ENCODE data around the gene PRSS35. TPM values are rescaled to one million over a fixed set of nuclear protein-coding genes. Genes with fewer than 3 reads are reported as not detected.
"Not testable (repeated sequence)": the region's sequence is repeated elsewhere in the genome, so short reads cannot be mapped to it uniquely, and the experiment has no call there.

Gene PRSS35
- total RNA-seq, 1 donor from 2014 or later, result not detected

DNA sequence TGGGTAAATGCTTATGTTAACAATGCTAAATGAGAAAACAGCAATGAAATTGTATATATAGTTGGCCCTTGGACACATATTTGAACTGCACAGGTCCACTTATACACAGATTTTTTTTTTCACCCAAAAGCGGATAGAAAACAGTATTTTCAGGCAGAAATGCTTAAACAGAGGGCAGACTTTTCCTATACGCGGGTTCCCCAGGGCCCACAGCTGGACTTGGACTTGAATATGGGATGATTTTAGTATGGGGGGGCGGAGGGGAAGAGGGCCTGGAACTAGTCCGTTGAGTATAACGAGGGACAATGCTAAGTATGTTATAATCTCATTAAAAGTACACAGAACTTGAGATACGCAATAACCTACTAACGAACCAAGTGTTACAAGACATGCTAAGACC, 1.1 kb upstream of the PRSS35 start:
- no peak for ATAC-seq
- no peak for DNase-seq (ENCODE audit: missing footprints)
- intact Hi-C loops (cut with DNase I), result loop anchor here (5.0 kb wide), 1 partner anchor 79 kb away; the partner anchor contains the start of gene ME1

DNA sequence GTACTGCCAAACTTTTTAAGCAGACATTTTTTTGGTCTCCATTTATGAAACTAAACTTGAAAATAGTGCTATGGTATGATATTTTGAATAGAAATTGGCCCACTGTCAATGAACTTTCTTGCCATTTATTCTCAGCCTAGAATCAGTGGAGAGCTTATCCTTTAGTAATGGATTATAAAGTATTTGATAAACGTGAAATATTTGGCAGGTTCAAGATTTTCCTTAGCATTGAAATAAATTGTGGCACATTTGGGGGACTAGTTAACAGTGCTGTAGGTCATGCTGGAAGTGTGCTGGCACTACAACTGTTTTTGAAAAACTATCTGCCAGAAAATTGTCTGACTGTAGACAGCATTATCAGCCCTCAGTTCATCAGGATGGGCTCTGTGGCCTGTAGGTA, 2.1 kb downstream of the PRSS35 start:
- intact Hi-C loops (cut with DNase I), result loop anchor here (2.0 to 5.0 kb wide), 3 partner anchors 82 to 448 kb away; partner anchors contain the start of genes DOP1A and ME1
- DNase-seq (ENCODE audit: missing footprints) (no peak), ATAC-seq (no peak)

DNA sequence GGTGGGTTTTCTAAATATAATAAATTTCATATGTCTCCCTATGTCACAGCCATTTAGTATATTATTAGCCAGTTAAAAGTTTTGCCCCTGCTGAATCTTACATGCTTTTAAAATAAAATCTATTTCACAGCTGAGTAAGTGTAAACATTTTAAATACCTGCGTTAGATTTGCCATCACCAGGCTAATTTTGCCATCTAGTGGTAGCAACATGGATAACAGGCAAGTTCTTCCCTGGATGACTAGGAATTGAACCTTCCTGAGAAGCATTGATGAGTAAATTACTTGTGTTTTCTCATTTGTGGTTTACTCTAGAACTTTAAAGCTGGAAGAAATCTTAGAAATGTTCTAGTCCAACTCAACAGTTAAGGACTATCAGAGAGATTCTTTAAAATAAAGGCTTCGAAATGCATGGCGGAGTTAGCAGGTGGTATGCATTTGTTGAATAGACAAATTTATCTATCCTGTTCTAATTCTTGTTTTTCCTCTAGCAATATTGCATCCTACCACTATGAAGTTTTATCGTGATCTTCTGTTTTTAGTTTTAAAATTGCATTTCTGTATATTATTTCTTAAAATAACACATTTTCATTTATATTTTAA, 2.6 kb downstream of the PRSS35 start:
- no peak for DNase-seq (ENCODE audit: missing footprints)
- intact Hi-C loops (cut with DNase I), result loop anchor here (1.0 to 5.0 kb wide), 4 partner anchors 83 to 448 kb away; partner anchors contain the start of genes DOP1A and ME1
- ATAC-seq, result no peak

DNA sequence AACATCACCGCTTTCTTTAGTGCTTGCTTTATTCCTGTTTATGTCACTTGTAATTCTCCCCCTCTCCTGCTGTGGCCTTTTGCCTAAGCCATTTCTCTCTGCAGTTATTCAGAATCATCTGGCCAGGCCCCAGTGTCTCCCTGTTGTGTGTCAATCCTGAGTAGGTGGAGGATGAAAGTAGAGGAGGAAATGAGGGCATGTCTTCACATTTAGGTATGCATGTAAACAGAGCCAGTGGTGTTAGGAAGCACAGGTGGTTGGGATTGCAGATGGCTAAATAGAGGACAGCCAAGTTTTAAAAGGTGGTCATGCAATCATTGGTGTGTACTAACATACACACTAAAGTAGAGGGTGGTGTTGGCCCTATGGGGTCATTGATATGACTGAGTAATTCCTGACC, 5.2 kb downstream of the PRSS35 start:
- intact Hi-C loops (cut with DNase I), result no loop called here
- DNase-seq (ENCODE audit: missing footprints) (no peak), ATAC-seq (no peak)

DNA sequence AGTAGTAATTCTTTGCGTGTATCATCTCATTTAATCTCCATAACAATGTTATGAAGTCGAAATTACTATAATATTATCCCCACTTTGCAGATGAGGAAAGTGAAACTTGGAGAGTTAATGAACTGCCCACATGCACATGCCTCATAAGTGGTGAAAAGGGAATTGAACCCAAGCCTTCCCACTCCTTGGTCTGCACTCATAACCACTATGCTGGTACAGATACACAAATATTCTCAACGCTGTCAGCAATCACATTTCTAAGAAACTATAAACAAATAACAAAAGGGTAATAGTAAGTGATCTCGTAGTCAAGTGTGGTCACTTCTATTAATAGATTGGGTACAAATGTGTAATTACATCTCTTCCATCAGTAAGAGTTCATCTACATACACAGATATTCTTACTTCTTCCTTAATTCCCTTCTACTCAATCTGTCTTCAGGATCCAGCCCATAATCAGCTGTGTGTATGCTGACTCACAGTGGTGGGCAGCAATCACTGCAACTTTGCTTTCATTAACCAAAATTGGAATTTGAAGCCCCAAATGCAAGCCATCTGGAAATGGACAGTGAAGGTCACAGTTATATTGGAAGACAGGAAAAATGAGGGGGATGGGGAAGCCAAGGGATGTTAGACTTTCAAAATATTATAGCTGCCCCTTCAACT, 6.6 kb downstream of the PRSS35 start:
- intact Hi-C loops (cut with DNase I), result no loop called here
- ATAC-seq (no peak), DNase-seq (ENCODE audit: missing footprints) (no peak)

DNA sequence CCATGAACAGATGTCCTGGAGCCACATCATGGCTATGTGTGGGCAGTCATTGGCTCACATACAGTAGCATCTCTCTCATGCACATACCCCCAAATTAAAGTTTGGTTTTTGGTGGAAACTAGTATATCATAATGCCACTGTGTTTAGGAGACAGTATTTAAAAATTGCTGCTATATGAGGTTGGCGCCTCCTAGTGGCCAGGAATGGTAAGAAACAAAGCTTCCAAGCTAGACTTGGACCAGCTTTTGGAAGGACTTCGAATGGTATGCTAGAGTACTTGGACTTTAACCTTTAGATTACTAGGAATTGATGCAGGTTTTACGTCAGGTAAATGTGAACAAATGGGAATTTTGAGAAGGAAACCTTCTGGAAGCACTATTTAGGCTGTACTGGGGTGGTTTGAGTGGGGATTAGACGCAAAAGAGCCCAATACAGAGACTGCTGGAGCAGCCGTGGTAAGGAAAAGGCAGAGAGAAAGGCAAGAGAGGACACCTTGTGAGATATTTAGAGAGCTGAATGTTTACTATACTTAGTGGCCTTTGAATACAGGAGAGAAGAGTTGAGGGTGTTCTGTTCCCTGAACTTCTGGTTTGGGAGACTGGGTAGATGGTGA, 23.8 kb downstream of the PRSS35 start:
- no peak for ATAC-seq
- no peak for DNase-seq (ENCODE audit: missing footprints)

DNA sequence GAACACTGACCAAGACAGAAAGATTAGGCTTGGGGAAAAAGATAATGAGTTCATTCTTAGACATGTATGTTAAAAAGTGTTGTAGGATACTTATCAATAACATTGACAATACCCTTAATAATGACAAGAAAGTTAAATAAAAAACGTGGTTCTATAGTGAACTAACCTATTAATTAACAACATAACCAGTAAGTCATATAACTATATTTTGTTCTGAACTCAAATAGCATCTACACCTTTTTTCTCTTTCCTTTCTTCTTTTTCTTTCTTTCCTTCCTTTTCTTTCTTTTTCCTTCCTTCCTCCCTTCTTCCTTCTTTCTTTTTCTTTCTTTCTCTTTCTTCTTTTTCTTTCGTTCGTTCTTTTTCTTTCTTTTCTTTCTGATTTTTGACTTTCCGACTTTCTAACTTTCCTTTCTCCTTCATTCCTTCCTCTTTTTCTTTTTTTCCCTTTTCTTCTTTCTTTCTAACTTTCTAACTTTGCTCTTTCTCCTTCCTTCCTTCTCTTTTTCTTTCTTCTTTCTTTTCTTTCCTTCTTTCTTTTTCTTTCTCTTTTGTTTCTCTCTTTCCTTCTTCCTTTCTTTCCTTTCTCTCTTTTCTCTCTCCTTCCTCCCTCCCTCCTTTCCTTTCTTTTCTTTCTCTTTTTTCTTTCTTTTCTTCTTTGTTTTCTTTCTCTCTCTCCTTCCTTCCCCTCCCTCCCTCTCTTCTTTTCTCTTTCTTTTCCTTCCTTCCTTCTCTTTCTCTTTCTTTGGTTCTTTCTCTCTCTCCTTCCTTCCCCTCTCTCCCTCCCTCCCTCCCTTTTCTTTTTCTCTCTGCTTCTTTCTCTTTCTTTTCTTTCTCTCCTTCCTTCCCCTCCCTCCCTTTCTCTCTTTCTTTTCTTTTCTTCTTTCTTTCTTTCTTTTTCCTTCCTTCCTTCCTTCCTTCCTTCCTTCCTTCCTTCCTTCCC, 24.6 kb downstream of the PRSS35 start:
- DNase-seq (ENCODE audit: missing footprints) (no peak), ATAC-seq (no peak)
- intact Hi-C loops (cut with DNase I), result no loop called here

More for the DNA sequence above, 23.8 kb downstream of the PRSS35 start:
- intact Hi-C loops (cut with DNase I), result no loop called here

DNA sequence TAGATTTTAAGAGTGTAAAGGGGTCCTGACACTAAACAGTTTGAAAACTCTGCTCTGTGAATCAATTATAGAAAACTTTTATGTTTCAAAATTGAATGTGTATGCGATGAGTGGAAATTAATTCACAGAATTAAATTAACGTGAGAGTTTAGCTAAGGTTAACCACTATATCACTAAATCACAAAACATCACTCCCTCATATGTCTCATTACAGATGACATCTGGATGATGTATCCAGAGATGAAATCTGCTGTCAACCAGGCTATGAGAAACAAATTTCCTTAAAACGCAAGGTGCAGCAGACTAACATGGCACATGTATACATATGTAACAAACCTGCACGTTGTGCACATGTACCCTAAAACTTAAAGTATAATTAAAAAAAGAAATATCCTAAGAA, 27.3 kb downstream of the PRSS35 start:
- ATAC-seq (no peak), DNase-seq (ENCODE audit: missing footprints) (no peak)
- intact Hi-C loops (cut with DNase I), result no loop called here

DNA sequence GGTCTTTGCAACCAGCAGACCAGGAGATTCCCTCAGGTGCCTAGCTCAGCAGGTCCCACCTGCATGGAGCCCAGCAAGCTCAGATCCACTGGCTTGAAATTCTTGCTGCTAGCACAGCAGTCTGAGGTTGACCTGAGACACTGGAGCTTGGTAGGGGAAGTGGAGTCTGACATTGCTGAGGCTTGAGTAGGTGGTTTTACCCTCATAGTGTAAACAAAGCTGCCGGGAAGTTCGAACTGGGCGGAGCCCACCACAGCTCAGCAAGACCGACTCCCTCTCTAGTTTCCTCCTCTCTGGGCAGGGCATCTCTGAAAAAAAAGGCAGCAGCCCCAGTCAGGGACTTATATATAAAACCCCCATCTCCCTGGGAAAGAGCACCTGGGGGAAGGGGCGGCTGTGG, 34.3 kb downstream of the PRSS35 start:
- intact Hi-C loops (cut with DNase I), result no loop called here
- no peak for ATAC-seq

DNA sequence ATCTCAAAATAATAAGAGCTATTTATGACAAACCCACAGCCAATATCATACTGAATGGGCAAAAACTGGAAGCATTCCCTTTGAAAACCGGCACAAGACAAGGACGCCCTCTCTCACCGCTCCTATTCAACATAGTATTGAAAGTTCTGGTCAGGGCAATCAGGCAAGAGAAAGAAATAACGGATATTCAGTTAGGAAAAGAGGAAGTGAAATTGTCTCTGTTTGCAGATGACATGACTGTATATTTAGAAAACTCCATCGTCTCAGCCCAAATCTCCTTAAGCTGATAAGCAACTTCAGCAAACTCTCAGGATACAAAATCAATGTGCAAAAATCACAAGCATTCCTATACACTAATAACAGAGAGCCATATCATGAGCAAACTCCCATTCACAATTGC, 38.1 kb downstream of the PRSS35 start:
- intact Hi-C loops (cut with DNase I); DNase-seq (ENCODE audit: missing footprints); ATAC-seq: not testable (repeated sequence)

More for the DNA sequence above, 34.3 kb downstream of the PRSS35 start:
- no peak for DNase-seq (ENCODE audit: missing footprints)

DNA sequence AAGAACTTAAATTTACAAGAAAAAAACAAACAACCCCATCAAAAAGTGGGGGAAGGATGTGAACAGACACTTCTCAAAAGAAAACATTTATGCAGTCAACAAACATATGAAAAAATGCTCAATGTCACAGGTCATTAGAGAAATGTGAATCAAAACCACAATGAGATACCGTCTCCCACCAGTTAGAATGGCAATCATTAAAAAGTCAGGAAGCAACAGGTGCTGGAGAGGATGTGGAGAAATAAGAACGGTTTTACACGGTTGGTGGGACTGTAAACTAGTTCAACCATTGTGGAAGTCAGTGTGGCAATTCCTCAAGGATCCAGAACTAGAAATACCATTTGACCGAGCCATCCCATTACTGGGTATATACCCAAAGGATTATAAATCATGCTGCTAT, 39.4 kb downstream of the PRSS35 start:
- intact Hi-C loops (cut with DNase I); DNase-seq (ENCODE audit: missing footprints); ATAC-seq: not testable (repeated sequence)

DNA sequence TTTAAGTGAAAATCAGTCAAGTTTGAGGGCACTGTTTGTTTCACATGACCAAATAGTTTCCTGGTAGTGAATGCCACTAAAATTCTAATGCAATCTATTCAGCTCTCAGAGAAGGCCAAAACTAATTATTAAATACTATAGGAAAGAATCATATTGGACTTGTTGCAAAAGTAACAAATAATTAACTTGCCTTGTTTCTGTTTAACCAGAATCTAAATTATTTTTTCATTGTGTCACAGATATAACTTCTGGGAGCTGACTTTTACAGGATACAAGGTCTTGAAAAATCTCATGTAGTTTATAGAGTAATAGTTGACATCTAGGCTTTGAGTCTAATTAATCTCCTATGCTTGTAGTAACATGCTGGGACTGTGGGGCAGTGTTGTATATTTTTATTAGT, 44.5 kb downstream of the PRSS35 start:
- no peak for DNase-seq (ENCODE audit: missing footprints)
- ATAC-seq, result no peak
- intact Hi-C loops (cut with DNase I), result no loop called here

DNA sequence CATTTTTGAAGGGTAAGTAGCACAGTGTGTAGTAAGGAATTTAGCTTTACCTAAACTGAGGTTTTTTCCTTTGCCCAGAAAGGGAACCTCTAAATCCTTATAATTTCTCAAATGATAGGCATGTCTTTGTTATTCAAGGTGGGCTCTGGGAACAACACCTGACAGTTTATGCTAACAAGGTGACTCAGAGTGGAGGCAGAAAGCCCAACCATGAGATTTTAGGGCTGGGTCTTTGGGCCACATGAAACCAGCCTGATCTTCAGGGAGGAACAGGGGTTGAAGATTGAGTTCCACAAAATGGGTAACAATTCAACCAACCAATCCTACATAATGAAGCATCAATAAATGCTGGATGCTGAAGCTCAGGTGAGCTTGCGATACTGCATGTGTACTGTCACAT, 46.6 kb downstream of the PRSS35 start:
- ATAC-seq (no peak), DNase-seq (ENCODE audit: missing footprints) (no peak)
- intact Hi-C loops (cut with DNase I), result no loop called here

DNA sequence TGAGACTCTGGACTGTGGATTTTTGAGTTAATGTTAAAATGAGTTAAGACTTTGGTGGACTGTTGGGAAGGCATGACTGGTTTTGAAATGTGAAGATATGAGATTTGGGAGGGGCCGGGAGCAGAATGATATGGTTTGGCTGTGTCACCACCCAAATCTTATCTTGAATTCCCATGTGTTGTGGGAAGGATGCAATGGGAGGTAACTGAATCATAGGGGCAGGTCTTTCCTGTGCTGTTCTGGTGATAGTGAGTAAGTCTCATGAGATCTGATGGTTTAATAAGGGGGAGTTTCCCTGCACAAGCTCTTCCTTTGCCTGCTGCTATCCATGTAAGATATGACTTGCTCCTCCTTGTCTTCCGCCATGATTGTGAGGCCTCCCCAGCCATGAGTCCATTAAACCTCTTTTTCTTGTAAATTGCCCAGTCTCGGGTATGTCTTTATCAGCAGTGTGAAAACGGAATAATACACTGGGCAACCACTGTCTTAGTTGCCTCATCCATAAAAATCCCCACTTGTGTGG, 59.4 kb downstream of the PRSS35 start:
- DNase-seq (ENCODE audit: missing footprints); ATAC-seq: not testable (repeated sequence)

DNA sequence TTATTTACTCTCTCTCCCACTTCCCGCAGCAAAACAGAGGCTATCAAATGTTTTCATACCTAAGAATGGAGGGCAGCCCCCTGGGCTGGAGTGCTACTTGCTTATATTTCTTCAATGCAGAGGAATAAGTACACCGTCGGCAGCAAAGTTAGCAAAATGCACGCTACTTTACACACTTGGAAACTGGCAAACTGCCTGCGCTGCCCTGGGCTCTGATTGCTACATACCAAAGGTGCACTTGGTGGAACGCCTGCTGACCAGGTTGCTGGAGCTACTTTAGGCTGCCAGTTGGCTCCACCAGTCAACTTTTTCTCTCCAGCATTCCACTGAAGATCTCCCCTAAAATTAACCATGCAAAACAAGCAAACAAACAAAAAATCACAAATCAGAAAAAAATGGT, 62.4 kb downstream of the PRSS35 start:
- ATAC-seq (no peak), DNase-seq (ENCODE audit: missing footprints) (no peak)
- intact Hi-C loops (cut with DNase I), result no loop called here

More for the DNA sequence above, 59.4 kb downstream of the PRSS35 start:
- intact Hi-C loops (cut with DNase I), result not testable (repeated sequence)
